ENCODE measurements around the gene CPNE5. TPM values are rescaled to one million over a fixed set of nuclear protein-coding genes. Genes with fewer than 3 reads are reported as not detected.

The CPNE5 gene
- total and polyA plus RNA-seq, 2 donors (not counting 1 experiment from before 2014, with no cell fraction given), result 0.02 TPM; not detected in 1

- Histone ChIP-seq H3K27ac (ENCODE audit: insufficient read depth, low read length) (no peak overlapping the region), H2AFZ (ENCODE audit: low read length) (no peak overlapping the region), H3K79me2 (ENCODE audit: control insufficient read depth, insufficient read depth, low read length) (no peaks in the 10 kb centered on the region), H3K27me3 (ENCODE audit: control insufficient read depth, insufficient read depth, low read length) (peaks cover 13% of the 10 kb centered on the region), H4K20me1 (ENCODE audit: control insufficient read depth, extremely low read depth, insufficient read depth, low read length) (no peaks in the 10 kb centered on the region), H3K4me3 (replicated peaks in 1 of 4; ENCODE audit: control extremely low read depth in 1 of 4, insufficient read depth in 1 of 4, low read depth in 3 of 4, low read length in 4 of 4) (no peak overlapping the region), H3K9me3 (ENCODE audit: control insufficient read depth, insufficient read depth, low read depth, low read length) (no peaks in the 10 kb centered on the region), H3K36me3 (ENCODE audit: control insufficient read depth, insufficient read depth, low read length) (no peaks in the 10 kb centered on the region), H3K4me1 (ENCODE audit: control insufficient read depth, extremely low read depth, insufficient read depth, low read length) (no peaks in the 10 kb centered on the region), H3K4me2 (ENCODE audit: extremely low read depth, insufficient read depth, low read length) (no peak overlapping the region), H3K9ac (ENCODE audit: insufficient read depth, low read length) (no peak overlapping the region)
- no peak for DNase-seq (ENCODE audit: low read depth in 2 of 2)
- TF ChIP-seq CTCF (conservative IDR thresholded peaks at IDR 0.05 in 1 of 2, IDR thresholded peaks at IDR 0.05 in 1 of 2; ENCODE audit: low read depth in 1 of 2, low read length in 2 of 2), result no peak
- TF ChIP-seq EZH2 (IDR thresholded peaks at IDR 0.05; ENCODE audit: low read length, missing control alignments), result peak; percentile 9
Observed at GRCh38 chr6:36805096-36805797, 34.0 kb downstream of the CPNE5 start.

- Histone ChIP-seq H4K20me1 (ENCODE audit: control insufficient read depth, extremely low read depth, insufficient read depth, low read length) (no peaks in the 10 kb centered on the region), H3K36me3 (ENCODE audit: control insufficient read depth, insufficient read depth, low read length) (no peaks in the 10 kb centered on the region), H3K9me3 (ENCODE audit: control insufficient read depth, insufficient read depth, low read depth, low read length) (no peaks in the 10 kb centered on the region), H3K4me2 (ENCODE audit: extremely low read depth, insufficient read depth, low read length) (no peak overlapping the region), H3K4me1 (ENCODE audit: control insufficient read depth, extremely low read depth, insufficient read depth, low read length) (no peaks in the 10 kb centered on the region), H3K27me3 (ENCODE audit: control insufficient read depth, insufficient read depth, low read length) (peaks cover 15% of the 10 kb centered on the region), H3K4me3 (replicated peaks in 1 of 4; ENCODE audit: control extremely low read depth in 1 of 4, insufficient read depth in 1 of 4, low read depth in 3 of 4, low read length in 4 of 4) (no peak overlapping the region), H3K9ac (ENCODE audit: insufficient read depth, low read length) (no peak overlapping the region), H3K79me2 (ENCODE audit: control insufficient read depth, insufficient read depth, low read length) (no peaks in the 10 kb centered on the region), H3K27ac (ENCODE audit: insufficient read depth, low read length) (no peak overlapping the region), H2AFZ (ENCODE audit: low read length) (no peak overlapping the region)
- DNase-seq (ENCODE audit: low read depth in 2 of 2), result no peak
- no peak for TF ChIP-seq EZH2 (IDR thresholded peaks at IDR 0.05; ENCODE audit: low read length, missing control alignments)
- no peak for TF ChIP-seq CTCF (conservative IDR thresholded peaks at IDR 0.05 in 1 of 2, IDR thresholded peaks at IDR 0.05 in 1 of 2; ENCODE audit: low read depth in 1 of 2, low read length in 2 of 2)
Observed at GRCh38 chr6:36804563-36804962, 34.7 kb downstream of the CPNE5 start.

- Histone ChIP-seq H3K36me3 (ENCODE audit: control insufficient read depth, insufficient read depth, low read length) (no peaks in the 10 kb centered on the region), H3K27ac (ENCODE audit: insufficient read depth, low read length) (no peak overlapping the region)
Observed at GRCh38 chr6:36803908-36804307, 35.3 kb downstream of the CPNE5 start.

More at GRCh38 chr6:36803908-36804307, 35.3 kb downstream of the CPNE5 start:
- Histone ChIP-seq H3K4me3 (replicated peaks in 1 of 4; ENCODE audit: control extremely low read depth in 1 of 4, insufficient read depth in 1 of 4, low read depth in 3 of 4, low read length in 4 of 4) (no peak overlapping the region), H4K20me1 (ENCODE audit: control insufficient read depth, extremely low read depth, insufficient read depth, low read length) (no peaks in the 10 kb centered on the region), H3K4me2 (ENCODE audit: extremely low read depth, insufficient read depth, low read length) (no peak overlapping the region), H3K79me2 (ENCODE audit: control insufficient read depth, insufficient read depth, low read length) (no peaks in the 10 kb centered on the region), H3K9ac (ENCODE audit: insufficient read depth, low read length) (no peak overlapping the region), H3K27me3 (ENCODE audit: control insufficient read depth, insufficient read depth, low read length) (peaks cover 15% of the 10 kb centered on the region), H2AFZ (ENCODE audit: low read length) (no peak overlapping the region), H3K4me1 (ENCODE audit: control insufficient read depth, extremely low read depth, insufficient read depth, low read length) (no peaks in the 10 kb centered on the region), H3K9me3 (ENCODE audit: control insufficient read depth, insufficient read depth, low read depth, low read length) (no peaks in the 10 kb centered on the region)
- DNase-seq (ENCODE audit: low read depth in 2 of 2), result no peak
- TF ChIP-seq CTCF (conservative IDR thresholded peaks at IDR 0.05 in 1 of 2, IDR thresholded peaks at IDR 0.05 in 1 of 2; ENCODE audit: low read depth in 1 of 2, low read length in 2 of 2) (no peak), EZH2 (IDR thresholded peaks at IDR 0.05; ENCODE audit: low read length, missing control alignments) (no peak)
